ENCODE measurements around the gene FBXL19. TPM values are rescaled to one million over a fixed set of nuclear protein-coding genes. Genes with fewer than 3 reads are reported as not detected.
A peak's percentile ranks its signal among the peaks of the same experiment; 100 is the strongest.

Gene FBXL19
- polyA plus RNA-seq, 1 of the 3 experiments (the other 2 are of a cell fraction): 20.6 TPM

DNA sequence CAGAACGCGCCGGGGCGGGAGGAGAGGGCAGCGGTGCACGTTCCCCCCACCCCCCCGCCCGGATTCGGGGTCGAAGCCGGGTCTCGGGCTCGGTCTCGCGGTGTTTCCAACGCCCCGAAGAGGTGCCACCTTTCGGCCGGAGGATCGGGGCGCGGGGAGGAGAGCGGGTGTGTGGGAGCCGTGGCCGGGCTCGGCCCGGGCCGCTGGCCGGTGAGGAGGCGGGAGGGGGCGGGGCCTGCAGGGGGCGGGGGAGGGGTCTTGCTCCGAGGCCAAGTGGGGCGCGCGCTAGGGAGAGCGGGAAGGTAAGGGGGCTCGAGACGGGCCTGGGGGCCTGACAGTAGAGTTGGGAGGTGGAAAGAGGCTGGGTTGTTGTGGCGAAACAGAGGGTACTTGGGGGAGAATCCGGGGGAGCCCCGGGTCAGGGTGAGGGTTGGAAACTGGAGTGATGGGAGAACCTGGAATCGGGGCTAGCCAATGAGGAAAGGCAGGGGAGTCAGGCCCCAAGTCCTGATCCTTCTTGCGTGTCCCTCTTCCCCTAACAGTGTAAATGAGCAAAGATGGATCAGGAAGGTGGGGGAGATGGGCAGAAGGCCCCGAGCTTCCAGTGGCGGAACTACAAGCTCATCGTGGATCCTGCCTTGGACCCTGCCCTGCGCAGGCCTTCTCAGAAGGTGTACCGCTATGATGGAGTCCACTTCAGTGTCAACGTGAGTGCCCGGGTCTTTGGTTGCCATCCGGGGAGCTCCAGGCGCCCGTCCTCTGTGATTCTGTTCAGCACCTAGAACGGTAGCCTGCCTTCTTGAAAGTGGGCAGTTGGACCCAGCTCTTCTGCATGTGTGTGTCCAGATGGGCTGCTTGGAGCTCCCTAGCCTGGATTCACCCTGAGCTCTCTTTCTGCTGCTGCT, 35.1 kb downstream of the FBXL19 start:
- Histone ChIP-seq H3F3A (replicated peaks; ENCODE audit: insufficient read depth) (peaks cover 29% of the 10 kb centered on the region), H3K36me3 (replicated peaks in 1 of 2; ENCODE audit: control insufficient read depth in 1 of 2, insufficient read depth in 2 of 2, low read length in 1 of 2) (peaks cover 34 to 45% of the 10 kb centered on the region in 2 experiments), H3K27ac (ENCODE audit: low read depth in 2 of 2, low read length in 1 of 2) (peak overlapping the region; percentile 38 to 98; a peak in 3 of 4 replicates), H4K20me1 (ENCODE audit: insufficient read depth) (no peaks in the 10 kb centered on the region; the same call in 1 of the 2 replicates), H3K9me2 (no peaks in the 10 kb centered on the region), H3K27me3 (ENCODE audit: insufficient read depth) (no peaks in the 10 kb centered on the region), H2AFZ (ENCODE audit: low read depth) (no peak overlapping the region), H3K4me2 (peak overlapping the region; percentile 92), H3K4me3 (ENCODE audit: low read depth in 2 of 2, low read length in 1 of 2) (peak overlapping the region; percentile 68 to 74), H3K4me1 (ENCODE audit: control insufficient read depth in 1 of 2, insufficient read depth in 2 of 2, low read depth in 1 of 2, low read length in 1 of 2) (peaks cover 0 to 21% of the 10 kb centered on the region in 2 experiments; a peak in 1 of 4 replicates), H3K9ac (peak overlapping the region; percentile 100), H3K9me3 (no peaks in the 10 kb centered on the region), H3K79me2 (ENCODE audit: insufficient read depth) (peaks cover 28% of the 10 kb centered on the region)
- CTCF ChIA-PET: interaction anchor here (1.5 to 2.3 kb wide), 5 partner anchors 8 to 484 kb away, joined by 3 to 10 read pairs (median 6); partner anchors contain the start of genes HSD3B7 and ZNF843
- DNase-seq: peak; percentile 93
- TF ChIP-seq ZBTB33 (IDR thresholded peaks at IDR 0.05; ENCODE audit: borderline replicate concordance, low read depth) (peak; percentile 73; the same call in 1 of the 2 replicates), IRF3 (IDR thresholded peaks at IDR 0.05; ENCODE audit: low read depth, low read length) (no peak), CHD2 (IDR thresholded peaks at IDR 0.05; ENCODE audit: low read length, partially characterized antibody) (peak; percentile 95), RCOR1 (IDR thresholded peaks at IDR 0.05; ENCODE audit: low read length) (no peak)
- WGBS (ENCODE audit: low lambda C conversion rate): 16% methylated on average over 23 of the region's 55 CpGs
- POLR2A ChIA-PET: interaction anchor here (0.5 to 1.7 kb wide), 4 partner anchors 9 to 484 kb away, joined by 3 to 6 read pairs (median 4); partner anchors contain the start of genes ORAI3 and ZNF843

GRCh38 chr16:30961384-30961783, 38.0 kb downstream of the FBXL19 start:
- Histone ChIP-seq H3K4me3 (ENCODE audit: low read depth in 2 of 2, low read length in 1 of 2) (no peak overlapping the region), H3K9me2 (no peaks in the 10 kb centered on the region), H3K9me3 (no peaks in the 10 kb centered on the region), H3K4me2 (no peak overlapping the region), H3F3A (replicated peaks; ENCODE audit: insufficient read depth) (peaks cover 6% of the 10 kb centered on the region), H3K36me3 (replicated peaks in 1 of 2; ENCODE audit: control insufficient read depth in 1 of 2, insufficient read depth in 2 of 2, low read length in 1 of 2) (peaks cover 54 to 57% of the 10 kb centered on the region in 2 experiments), H3K27ac (ENCODE audit: low read depth in 2 of 2, low read length in 1 of 2) (no peak overlapping the region), H3K9ac (no peak overlapping the region), H3K27me3 (ENCODE audit: insufficient read depth) (no peaks in the 10 kb centered on the region), H3K79me2 (ENCODE audit: insufficient read depth) (peaks cover 28% of the 10 kb centered on the region), H2AFZ (ENCODE audit: low read depth) (no peak overlapping the region), H3K4me1 (ENCODE audit: control insufficient read depth in 1 of 2, insufficient read depth in 2 of 2, low read depth in 1 of 2, low read length in 1 of 2) (peaks cover 0 to 16% of the 10 kb centered on the region in 2 experiments; a peak in 1 of 4 replicates), H4K20me1 (ENCODE audit: insufficient read depth) (no peaks in the 10 kb centered on the region; the same call in 1 of the 2 replicates)
- WGBS (ENCODE audit: low lambda C conversion rate): 94% methylated on average over 11 of the region's 11 CpGs
- no peak for DNase-seq
- ChIA-PET POLR2A (interaction anchor here (1.0 kb wide), 2 partner anchors 9 to 23 kb away, joined by 3 to 4 read pairs; no protein-coding TSS in a partner anchor), CTCF (interaction anchor here (1.8 kb wide), 1 partner anchor 8 kb away, joined by 6 read pairs; no protein-coding TSS in a partner anchor)
- TF ChIP-seq TCF12 (IDR thresholded peaks at IDR 0.05) (no peak), YY1 (IDR thresholded peaks at IDR 0.05; ENCODE audit: low read depth) (no peak), GABPA (IDR thresholded peaks at IDR 0.05; ENCODE audit: low read depth) (no peak), CHD2 (IDR thresholded peaks at IDR 0.05; ENCODE audit: low read length, partially characterized antibody) (no peak), JUND (IDR thresholded peaks at IDR 0.05) (no peak), POLR2AphosphoS5 (IDR thresholded peaks at IDR 0.05; ENCODE audit: low read depth, low read length) (no peak), FOXM1 (IDR thresholded peaks at IDR 0.05; ENCODE audit: low read depth) (no peak), GATA2 (CRISPR knock-in tag; IDR thresholded peaks at IDR 0.05) (no peak), ELF1 (IDR thresholded peaks at IDR 0.05) (no peak), FOXJ3 (CRISPR knock-in tag; IDR thresholded peaks at IDR 0.05) (no peak), SMC3 (IDR thresholded peaks at IDR 0.05; ENCODE audit: low read depth, low read length) (no peak), MEF2A (IDR thresholded peaks at IDR 0.05; ENCODE audit: borderline replicate concordance, low read depth) (no peak), CTCF (IDR thresholded peaks at IDR 0.05) (no peak), RCOR1 (IDR thresholded peaks at IDR 0.05; ENCODE audit: low read length) (no peak), RXRA (IDR thresholded peaks at IDR 0.05; ENCODE audit: borderline replicate concordance, low read depth) (no peak), TEAD4 (IDR thresholded peaks at IDR 0.05; ENCODE audit: borderline replicate concordance, insufficient read depth) (no peak), SIN3A (IDR thresholded peaks at IDR 0.05; ENCODE audit: borderline replicate concordance, low read depth, low read length) (no peak)
- TF ChIP-seq, protein P1, sequence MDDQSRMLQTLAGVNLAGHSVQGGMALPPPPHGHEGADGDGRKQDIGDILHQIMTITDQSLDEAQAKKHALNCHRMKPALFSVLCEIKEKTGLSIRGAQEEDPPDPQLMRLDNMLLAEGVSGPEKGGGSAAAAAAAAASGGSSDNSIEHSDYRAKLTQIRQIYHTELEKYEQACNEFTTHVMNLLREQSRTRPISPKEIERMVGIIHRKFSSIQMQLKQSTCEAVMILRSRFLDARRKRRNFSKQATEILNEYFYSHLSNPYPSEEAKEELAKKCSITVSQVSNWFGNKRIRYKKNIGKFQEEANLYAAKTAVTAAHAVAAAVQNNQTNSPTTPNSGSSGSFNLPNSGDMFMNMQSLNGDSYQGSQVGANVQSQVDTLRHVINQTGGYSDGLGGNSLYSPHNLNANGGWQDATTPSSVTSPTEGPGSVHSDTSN (IDR thresholded peaks at IDR 0.05): no peak
